ENCODE measurements around the gene ASB2. TPM values are rescaled to one million over a fixed set of nuclear protein-coding genes. Genes with fewer than 3 reads are reported as not detected.

ASB2 gene
- total and polyA plus RNA-seq, 2 of the 8 experiments (the other 6 are each of a cell fraction or from before 2014, with no cell fraction given): 1.0 to 2.1 TPM

GRCh38 chr14:94014382-94014781 lies 38.0 kb upstream of the ASB2 start (continued):
- TF ChIP-seq SUZ12 (IDR thresholded peaks at IDR 0.05; ENCODE audit: low read length): no peak
- no peak for TF ChIP-seq CHD2 (IDR thresholded peaks at IDR 0.05; ENCODE audit: low read length)
- no peak for TF ChIP-seq EGR1 (IDR thresholded peaks at IDR 0.05; ENCODE audit: borderline replicate concordance, low read depth, low read length)
